Activated naive CD4-positive, alpha-beta T cell treated with anti-CD3 and anti-CD28 coated beads, Interleukin-2, amount 10 ng/mL, durations not matched to agents 7 days and 5 days (primary cell): ENCODE measurements around the gene NHEJ1.

ENCODE experiments used
- CTCF ChIA-PET: fragments of 350-600 bp; sonication (Branson Sonifier 250); formaldehyde crosslinking; loops from one replicate; lab custom pipeline; 2021; ENCODE audit warnings: antibody characterized with exemption; lab: Charles Lee
- DNase-seq: peaks from one replicate; pipeline ENCODE4 v3.0.0-alpha.2; 2020
- H3K27ac Mint-ChIP-seq: one replicate; pipeline ENCODE4 v1.8.0; 2021; ENCODE audit warnings: mild to moderate bottlenecking, moderate library complexity, mixed read lengths
- H3K27me3 Mint-ChIP-seq: one replicate; pipeline ENCODE4 v1.8.0; 2021; ENCODE audit warnings: mild to moderate bottlenecking, mixed read lengths
- H3K36me3 Mint-ChIP-seq: one replicate; pipeline ENCODE4 v1.8.0; 2021; ENCODE audit warnings: mixed read lengths
- H3K4me1 Mint-ChIP-seq: one replicate; pipeline ENCODE4 v1.8.0; 2021; ENCODE audit warnings: mixed read lengths
- H3K4me3 Mint-ChIP-seq: one replicate; pipeline ENCODE4 v1.8.0; 2021; ENCODE audit warnings: mild to moderate bottlenecking, moderate library complexity, mixed read lengths
- H3K9me3 Mint-ChIP-seq: one replicate; pipeline ENCODE4 v1.8.0; 2021; ENCODE audit warnings: mixed read lengths

Gene NHEJ1

DNA sequence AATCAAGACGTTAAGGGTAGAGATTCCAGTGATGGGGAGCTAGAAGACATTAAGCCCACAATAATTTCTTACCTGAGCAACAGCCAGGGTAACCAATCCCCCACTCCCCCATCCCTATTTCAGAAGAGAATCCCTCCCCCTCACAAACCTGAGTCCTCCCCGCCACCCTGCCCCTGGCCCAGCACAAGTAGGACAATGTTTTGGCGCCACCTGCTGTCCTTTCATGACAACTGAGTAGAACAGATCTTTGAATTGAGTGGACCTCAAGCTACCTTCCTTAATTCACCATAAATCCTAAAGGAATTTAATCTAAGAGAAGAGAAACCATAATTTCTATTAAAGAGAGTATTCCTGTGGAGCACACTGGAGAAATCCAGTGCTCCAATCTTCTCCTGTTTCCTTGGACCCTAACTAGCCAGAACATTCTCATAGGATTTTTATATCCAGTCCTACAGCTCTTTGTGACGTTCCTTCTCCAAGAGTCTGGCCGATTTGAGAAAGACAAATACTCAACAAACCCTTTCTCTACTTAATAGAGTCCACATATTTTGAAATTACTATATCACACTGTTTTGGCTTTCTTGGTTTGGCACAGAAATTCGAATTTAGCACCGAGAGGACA, 41.1 kb downstream of the NHEJ1 start:
- peak; percentile 71 for DNase-seq
- CTCF ChIA-PET, result interaction anchor here (0.8 to 8.9 kb wide), 31 partner anchors 8 to 269 kb away, joined by 3 to 101 read pairs (median 5); partner anchors contain the start of gene IHH
- Mint-ChIP-seq H3K36me3 (no peaks in the 10 kb centered on the region), H3K4me3 (no peak overlapping the region), H3K4me1 (peaks cover 7% of the 10 kb centered on the region), H3K27me3 (no peaks in the 10 kb centered on the region), H3K27ac (no peak overlapping the region), H3K9me3 (no peaks in the 10 kb centered on the region)

DNA sequence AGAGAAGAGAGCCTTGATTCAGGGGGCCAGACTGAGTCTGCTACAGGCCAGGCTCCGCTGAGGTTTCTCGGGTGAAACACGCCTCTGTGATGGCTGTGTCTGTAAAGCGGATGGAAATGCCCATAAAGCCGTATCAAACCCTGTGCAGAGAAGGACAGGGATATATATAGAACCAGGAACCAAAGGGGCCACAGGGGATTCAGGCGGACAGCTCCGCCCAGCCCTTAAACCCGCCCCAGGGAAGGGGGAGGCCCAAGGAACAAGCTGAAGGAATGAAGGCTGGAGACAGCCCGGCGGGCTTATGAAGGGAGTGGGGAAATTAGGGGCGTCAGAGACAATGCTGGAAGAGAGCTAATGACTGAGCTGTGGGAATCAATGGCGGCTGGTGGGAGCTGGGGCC, 42.1 kb downstream of the NHEJ1 start:
- Mint-ChIP-seq H3K27ac (no peak overlapping the region), H3K4me1 (no peaks in the 10 kb centered on the region), H3K4me3 (no peak overlapping the region), H3K36me3 (no peaks in the 10 kb centered on the region), H3K9me3 (no peaks in the 10 kb centered on the region), H3K27me3 (no peaks in the 10 kb centered on the region)
- CTCF ChIA-PET, result interaction anchor here (1.1 to 8.9 kb wide), 10 partner anchors 13 to 107 kb away, joined by 3 to 101 read pairs (median 14); partner anchors contain the start of gene IHH
- no peak for DNase-seq

DNA sequence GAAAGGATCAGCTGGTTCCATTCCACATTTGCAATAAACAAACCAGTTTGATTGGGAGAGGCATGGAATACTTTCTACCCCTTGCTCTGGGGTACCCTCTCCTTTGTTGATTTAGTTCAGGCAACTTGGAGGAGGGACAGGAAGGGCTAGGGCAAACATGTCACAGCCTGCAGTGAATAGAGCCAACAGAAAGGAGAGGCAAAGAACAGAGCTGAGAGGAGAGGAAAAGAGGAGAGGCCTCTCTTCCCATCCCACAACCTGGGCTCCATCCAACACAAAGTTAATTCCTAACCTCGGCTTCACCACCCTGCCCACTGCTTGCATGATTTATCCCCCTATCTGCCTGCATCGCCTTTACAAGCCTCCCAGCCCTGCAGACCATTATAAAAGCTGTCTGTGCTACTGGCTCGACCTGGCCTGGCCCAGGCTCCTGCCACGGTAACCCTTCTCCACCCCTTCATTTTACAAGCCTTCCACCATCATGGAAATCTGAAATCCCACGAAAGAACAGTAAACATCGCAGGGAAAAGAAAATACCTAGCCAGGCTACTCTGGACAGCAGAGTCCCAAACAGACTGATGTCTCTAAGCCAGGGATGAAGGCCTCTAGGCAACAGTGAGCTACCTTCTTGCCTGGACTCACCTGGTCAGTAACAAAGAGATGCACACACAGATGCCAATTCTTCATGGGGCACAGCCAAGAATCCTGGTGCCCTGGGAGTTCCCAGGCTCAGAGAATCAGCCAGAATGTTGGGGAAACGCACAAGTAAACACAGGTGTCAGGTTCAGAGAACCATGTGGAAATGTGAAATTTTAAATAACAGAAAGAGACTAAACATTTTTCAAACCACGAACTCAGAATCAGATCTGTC, 43.6 kb downstream of the NHEJ1 start:
- Mint-ChIP-seq H3K4me3 (no peak overlapping the region), H3K9me3 (no peaks in the 10 kb centered on the region), H3K27me3 (no peaks in the 10 kb centered on the region), H3K27ac (peak overlapping the region; percentile 15), H3K4me1 (no peaks in the 10 kb centered on the region), H3K36me3 (no peaks in the 10 kb centered on the region)
- CTCF ChIA-PET, result interaction anchor here (1.2 to 8.9 kb wide), 6 partner anchors 14 to 86 kb away, joined by 4 to 101 read pairs (median 34); partner anchors contain the start of gene IHH
- no peak for DNase-seq

DNA sequence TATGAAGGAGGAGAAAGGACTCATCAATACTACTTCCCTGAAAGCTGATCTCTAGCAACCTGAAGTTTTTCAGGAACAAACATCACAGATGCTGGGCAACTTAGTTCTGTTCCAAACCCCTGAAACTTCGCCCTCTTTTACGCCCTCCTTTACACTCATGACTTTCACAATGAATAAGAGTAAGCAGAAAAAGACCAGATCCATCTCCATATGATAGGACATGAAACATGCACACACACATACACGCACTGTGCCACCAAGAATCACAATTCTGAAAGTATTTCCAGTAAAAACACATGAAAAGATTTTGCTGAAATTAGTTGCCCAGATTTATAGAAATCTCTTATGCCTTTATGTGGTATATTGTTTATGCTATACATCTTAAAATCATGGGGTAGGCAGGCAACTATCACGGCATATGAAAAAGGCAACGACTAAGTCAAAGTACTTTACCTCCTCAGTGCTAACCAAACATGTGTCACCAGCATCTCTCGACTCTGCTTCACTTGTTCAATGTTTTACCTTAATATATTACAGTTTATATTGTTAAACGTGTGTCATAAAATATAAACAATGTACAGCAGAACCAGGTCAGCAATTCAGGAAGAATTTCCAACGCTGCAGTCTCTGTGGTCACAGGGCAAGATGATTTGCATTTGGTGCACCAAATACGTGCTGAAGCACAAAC, 47.8 kb downstream of the NHEJ1 start:
- no peak for DNase-seq
- H3K4me1 Mint-ChIP-seq, result peaks cover 3% of the 10 kb centered on the region
- no peak overlapping the region for H3K27ac Mint-ChIP-seq
- H3K36me3 Mint-ChIP-seq, result no peaks in the 10 kb centered on the region
- CTCF ChIA-PET, result interaction anchor here (1.0 to 2.1 kb wide), 3 partner anchors 9 kb away, joined by 3 to 9 read pairs (median 7); no protein-coding TSS in a partner anchor
- H3K9me3 Mint-ChIP-seq, result no peaks in the 10 kb centered on the region
- no peak overlapping the region for H3K4me3 Mint-ChIP-seq
- no peaks in the 10 kb centered on the region for H3K27me3 Mint-ChIP-seq

DNA sequence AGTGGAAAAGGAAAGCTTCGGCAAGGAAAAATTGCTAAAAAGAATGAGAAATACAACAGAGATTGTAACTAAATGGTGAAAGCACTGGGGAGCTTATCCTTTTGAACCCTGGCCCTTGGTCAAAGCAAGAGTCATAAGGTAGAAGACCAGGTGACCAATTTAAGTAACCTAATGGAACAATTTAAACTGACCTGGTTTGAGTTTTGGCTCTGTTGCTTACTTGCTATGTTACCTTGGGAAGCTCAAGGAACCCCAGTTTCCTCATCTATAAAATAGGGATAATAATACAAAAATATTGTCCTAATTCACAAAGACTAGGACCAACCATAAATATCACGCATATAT, 48.6 kb downstream of the NHEJ1 start:
- Mint-ChIP-seq H3K27ac (no peak overlapping the region), H3K27me3 (no peaks in the 10 kb centered on the region), H3K4me3 (no peak overlapping the region), H3K36me3 (no peaks in the 10 kb centered on the region), H3K9me3 (no peaks in the 10 kb centered on the region), H3K4me1 (peaks cover 3% of the 10 kb centered on the region)
- CTCF ChIA-PET, result interaction anchor here (0.9 to 2.1 kb wide), 4 partner anchors 9 to 54 kb away, joined by 3 to 9 read pairs (median 6); no protein-coding TSS in a partner anchor
- DNase-seq, result no peak

DNA sequence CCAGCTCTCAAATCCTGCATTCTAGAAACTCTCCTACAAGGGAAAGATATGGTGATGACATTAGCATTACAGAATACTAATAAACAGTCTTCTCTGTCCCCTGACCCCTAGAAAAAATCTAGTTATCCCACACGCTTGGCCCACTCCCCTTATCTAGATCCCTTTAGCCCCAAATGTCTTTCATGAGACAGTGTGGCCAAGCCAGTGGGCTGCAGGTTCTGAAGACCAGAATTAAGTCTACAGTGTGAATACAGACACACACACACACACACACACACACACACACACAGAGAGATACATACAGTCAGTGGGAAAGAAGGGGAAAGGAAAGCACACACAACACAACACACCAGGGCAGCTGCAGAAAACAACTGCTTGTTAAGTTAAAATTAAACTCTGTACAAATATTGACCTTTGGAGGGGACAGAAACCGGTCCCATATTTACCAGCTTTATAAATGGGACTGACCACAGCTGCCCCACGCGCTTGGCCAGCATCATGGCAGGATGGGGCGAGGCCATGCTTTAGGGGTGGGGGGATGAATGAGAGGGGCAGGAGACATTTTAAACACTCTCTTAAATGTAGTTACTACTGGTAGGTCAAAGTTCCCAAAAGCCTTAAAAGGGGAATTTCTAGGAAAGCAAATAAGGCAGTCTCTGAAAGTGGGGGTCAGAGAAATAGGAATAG, 49.1 kb downstream of the NHEJ1 start:
- H3K36me3 Mint-ChIP-seq, result no peaks in the 10 kb centered on the region
- no peaks in the 10 kb centered on the region for H3K27me3 Mint-ChIP-seq
- no peaks in the 10 kb centered on the region for H3K9me3 Mint-ChIP-seq
- no peak overlapping the region for H3K27ac Mint-ChIP-seq
- CTCF ChIA-PET, result interaction anchor here (0.7 to 2.1 kb wide), 7 partner anchors 8 to 82 kb away, joined by 3 to 9 read pairs (median 4); no protein-coding TSS in a partner anchor
- H3K4me1 Mint-ChIP-seq, result peaks cover 3% of the 10 kb centered on the region
- H3K4me3 Mint-ChIP-seq, result no peak overlapping the region
- DNase-seq, result no peak

DNA sequence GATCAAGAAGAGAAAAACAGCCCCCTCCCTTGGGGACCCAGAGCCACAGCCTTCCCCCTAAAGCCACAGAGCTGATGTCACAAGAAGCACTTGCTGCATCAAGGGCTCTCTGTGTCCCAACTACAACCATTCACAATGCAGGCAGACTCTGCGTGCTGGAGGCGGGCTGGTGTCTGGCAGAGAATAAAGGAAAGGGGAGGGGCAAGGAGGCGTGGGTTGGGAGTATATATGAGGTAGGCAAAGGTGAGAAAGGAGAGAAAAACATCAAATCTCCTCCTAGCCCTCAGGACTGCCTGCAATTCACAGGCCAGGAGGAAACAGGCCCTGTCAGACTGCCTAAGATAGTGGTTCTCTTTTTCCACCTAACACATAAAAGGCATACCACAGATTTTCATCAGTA, 51.1 kb downstream of the NHEJ1 start:
- no peaks in the 10 kb centered on the region for H3K27me3 Mint-ChIP-seq
- CTCF ChIA-PET, result interaction anchor here (1.6 kb wide), 1 partner anchor 51 kb away, joined by 4 read pairs; no protein-coding TSS in a partner anchor
- no peak overlapping the region for H3K27ac Mint-ChIP-seq
- H3K4me1 Mint-ChIP-seq, result peaks cover 6% of the 10 kb centered on the region
- DNase-seq, result peak; percentile 37
- H3K36me3 Mint-ChIP-seq, result no peaks in the 10 kb centered on the region
- no peak overlapping the region for H3K4me3 Mint-ChIP-seq
- H3K9me3 Mint-ChIP-seq, result no peaks in the 10 kb centered on the region

DNA sequence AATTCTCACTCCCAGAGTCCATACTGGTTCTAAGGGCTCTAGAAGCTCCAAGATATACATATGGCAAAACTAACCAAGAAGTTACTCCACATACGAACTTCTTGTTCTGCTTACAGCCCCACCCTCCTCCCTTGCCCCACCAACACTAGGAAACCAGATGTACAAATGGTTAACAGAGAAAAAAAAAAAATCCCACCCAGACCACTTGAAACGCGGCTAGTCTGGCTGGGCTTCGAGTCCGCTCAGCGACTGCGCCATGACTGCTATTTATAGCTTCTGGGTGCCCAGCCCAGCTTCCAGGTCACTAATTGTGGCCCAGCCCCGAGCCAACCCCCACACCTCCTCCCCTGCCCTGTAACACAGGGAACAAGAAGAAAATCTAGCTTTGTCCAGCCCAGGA, 52.9 kb downstream of the NHEJ1 start:
- no peak overlapping the region for H3K27ac Mint-ChIP-seq
- no peaks in the 10 kb centered on the region for H3K36me3 Mint-ChIP-seq
- peaks cover 6% of the 10 kb centered on the region for H3K4me1 Mint-ChIP-seq
- no peaks in the 10 kb centered on the region for H3K9me3 Mint-ChIP-seq
- no peaks in the 10 kb centered on the region for H3K27me3 Mint-ChIP-seq
- H3K4me3 Mint-ChIP-seq, result no peak overlapping the region
- no peak for DNase-seq
- CTCF ChIA-PET, result interaction anchor here (2.7 kb wide), 1 partner anchor 13 kb away, joined by 17 read pairs; no protein-coding TSS in a partner anchor

DNA sequence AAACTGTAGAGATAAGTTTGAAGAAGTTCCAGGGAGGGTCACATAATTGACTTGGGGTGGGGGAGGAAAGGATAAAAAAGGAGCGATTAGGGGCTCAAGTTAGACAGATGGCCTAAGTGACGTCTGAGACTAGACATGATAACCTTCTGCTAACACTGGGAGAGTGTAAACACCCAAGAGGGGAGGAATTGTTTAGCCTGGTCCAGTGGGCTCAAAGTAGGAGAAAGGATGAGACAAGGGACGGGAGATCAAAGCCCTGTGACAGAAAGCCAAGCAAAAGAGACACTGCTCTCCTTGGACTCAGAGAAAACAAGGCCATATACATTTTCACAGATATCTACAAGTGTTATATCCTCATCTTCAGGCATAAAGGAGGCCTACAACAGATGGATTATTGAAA, 54.4 kb downstream of the NHEJ1 start:
- H3K9me3 Mint-ChIP-seq, result no peaks in the 10 kb centered on the region
- CTCF ChIA-PET, result interaction anchor here (1.1 to 1.5 kb wide), 3 partner anchors 12 to 34 kb away, joined by 3 to 5 read pairs (median 3); no protein-coding TSS in a partner anchor
- H3K36me3 Mint-ChIP-seq, result no peaks in the 10 kb centered on the region
- no peaks in the 10 kb centered on the region for H3K27me3 Mint-ChIP-seq
- DNase-seq, result no peak
- peaks cover 6% of the 10 kb centered on the region for H3K4me1 Mint-ChIP-seq
- H3K4me3 Mint-ChIP-seq, result no peak overlapping the region
- no peak overlapping the region for H3K27ac Mint-ChIP-seq

DNA sequence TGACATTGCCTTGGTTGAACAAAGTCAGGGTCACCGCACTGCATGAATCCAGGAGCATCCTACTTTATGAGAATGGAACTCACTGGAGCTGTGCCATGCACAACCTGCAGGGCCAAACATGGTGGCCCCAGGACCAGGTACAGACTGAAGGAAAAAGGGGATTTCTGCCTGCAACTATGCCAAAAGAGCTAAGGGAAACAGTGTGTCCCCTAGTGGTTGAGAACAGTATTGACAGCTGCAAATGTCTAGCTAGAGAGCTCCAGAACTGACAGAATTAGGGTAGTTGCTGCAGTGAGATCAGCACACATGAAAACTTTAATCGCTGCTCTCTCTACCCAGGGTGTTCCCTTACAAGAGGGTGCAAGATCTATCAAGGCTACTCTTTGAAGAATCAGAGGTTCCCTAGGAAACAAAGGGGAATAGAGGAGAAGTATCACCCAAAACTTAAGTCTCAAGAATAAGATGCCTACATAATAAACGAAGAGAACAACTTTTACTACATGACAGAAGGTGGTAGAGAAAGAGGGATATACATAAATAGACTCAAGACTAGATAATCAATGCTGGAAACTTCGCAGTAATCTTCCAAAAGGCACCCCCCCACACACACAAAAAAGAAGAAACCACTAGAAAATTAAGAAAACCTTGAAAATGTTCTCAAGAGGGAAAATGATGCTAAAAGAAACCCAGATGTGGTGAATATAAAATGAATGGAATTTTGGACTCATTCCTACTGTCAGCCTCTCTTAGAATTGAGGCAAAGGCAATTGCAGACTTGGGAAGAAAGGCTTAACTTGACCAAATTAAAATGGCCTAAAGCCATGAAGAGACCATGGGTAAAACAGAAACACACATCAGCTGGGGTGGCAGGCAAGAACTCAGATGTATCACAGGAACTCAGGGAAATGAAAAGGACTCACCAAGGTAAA, 56.2 kb downstream of the NHEJ1 start:
- H3K36me3 Mint-ChIP-seq, result no peaks in the 10 kb centered on the region
- H3K4me3 Mint-ChIP-seq, result no peak overlapping the region
- H3K9me3 Mint-ChIP-seq, result no peaks in the 10 kb centered on the region
- H3K27ac Mint-ChIP-seq, result no peak overlapping the region
- CTCF ChIA-PET, result interaction anchor here (0.6 to 4.1 kb wide), 36 partner anchors 8 to 590 kb away, joined by 3 to 46 read pairs (median 4); no protein-coding TSS in a partner anchor
- no peaks in the 10 kb centered on the region for H3K27me3 Mint-ChIP-seq
- H3K4me1 Mint-ChIP-seq, result peaks cover 3% of the 10 kb centered on the region
- DNase-seq, result no peak

DNA sequence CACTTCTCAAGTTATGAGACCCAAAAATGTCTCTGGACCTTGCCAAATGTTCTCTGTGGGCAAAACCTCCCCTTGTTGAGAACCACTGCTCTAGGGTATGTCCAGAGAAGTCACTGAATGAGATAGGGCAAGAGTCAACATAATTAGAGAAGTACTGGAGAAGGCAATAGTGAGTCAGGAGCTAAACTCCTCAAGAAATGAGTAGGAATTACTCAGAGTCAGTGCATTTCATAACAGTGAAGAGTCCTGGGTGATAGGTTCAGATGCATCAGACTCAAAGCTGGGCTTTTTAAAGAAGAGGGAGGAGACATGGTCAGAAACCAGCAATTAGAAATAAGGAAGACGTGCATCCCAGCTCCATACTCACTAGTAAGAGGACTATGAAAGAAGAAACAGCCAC, 61.3 kb downstream of the NHEJ1 start:
- no peak overlapping the region for H3K27ac Mint-ChIP-seq
- H3K36me3 Mint-ChIP-seq, result no peaks in the 10 kb centered on the region
- no peak for DNase-seq
- H3K4me3 Mint-ChIP-seq, result no peak overlapping the region
- CTCF ChIA-PET, result interaction anchor here (1.0 to 1.9 kb wide), 4 partner anchors 9 to 24 kb away, joined by 3 to 7 read pairs (median 3); no protein-coding TSS in a partner anchor
- no peaks in the 10 kb centered on the region for H3K4me1 Mint-ChIP-seq
- H3K9me3 Mint-ChIP-seq, result no peaks in the 10 kb centered on the region
- no peaks in the 10 kb centered on the region for H3K27me3 Mint-ChIP-seq

DNA sequence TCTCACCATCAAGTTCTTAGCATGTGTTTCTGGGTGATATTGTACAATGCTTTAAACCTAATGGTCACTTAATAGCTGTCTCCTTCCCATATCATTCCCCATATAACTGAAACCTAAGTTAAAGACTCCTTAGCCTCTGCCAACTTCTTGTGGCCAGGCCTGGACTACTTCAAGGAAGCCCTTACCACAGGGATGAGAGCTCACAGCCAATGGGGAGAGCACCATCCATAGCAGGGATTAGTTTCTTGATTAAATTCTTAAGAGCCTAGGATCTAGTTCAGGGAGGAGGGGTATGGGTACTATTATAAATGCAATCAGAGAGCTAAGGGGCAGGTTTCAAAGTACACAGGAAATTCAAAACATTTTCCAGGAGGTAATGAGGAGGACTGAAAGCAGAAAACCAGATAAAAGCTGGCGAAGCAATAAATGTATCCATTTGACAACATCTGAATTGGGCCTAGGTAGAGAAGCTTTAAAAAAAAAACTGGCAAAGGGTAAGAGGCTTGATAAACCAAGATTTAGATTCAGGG, 65.1 kb downstream of the NHEJ1 start:
- CTCF ChIA-PET, result interaction anchor here (0.8 to 1.8 kb wide), 3 partner anchors 8 to 67 kb away, joined by 3 to 9 read pairs (median 4); no protein-coding TSS in a partner anchor
- H3K36me3 Mint-ChIP-seq, result no peaks in the 10 kb centered on the region
- H3K9me3 Mint-ChIP-seq, result no peaks in the 10 kb centered on the region
- H3K4me1 Mint-ChIP-seq, result no peaks in the 10 kb centered on the region
- no peak overlapping the region for H3K4me3 Mint-ChIP-seq
- H3K27ac Mint-ChIP-seq, result no peak overlapping the region
- DNase-seq, result no peak
- H3K27me3 Mint-ChIP-seq, result no peaks in the 10 kb centered on the region
